Measurements from ENCODE around the gene DLEC1. TPM values are rescaled to one million over a fixed set of nuclear protein-coding genes. Genes with fewer than 3 reads are reported as not detected.
"Not testable (repeated sequence)": the region's sequence is repeated elsewhere in the genome, so short reads cannot be mapped to it uniquely, and the experiment has no call there.

The DLEC1 gene
- total RNA-seq, 1 experiment from 2014 or later, result not detected

GRCh38 chr3:38067508-38068233, 28.7 kb downstream of the DLEC1 start:
- in situ Hi-C loops (cut with HindIII; ENCODE audit: low pct_unique_long_range_greater_than_20kb, low sequenced_read_pairs) (no loop called here), intact Hi-C loops (cut with micrococcal nuclease; ENCODE audit: unreplicated experiment) (no loop called here)
- H3K9me3 ChIP-seq (ENCODE audit: control insufficient read depth, insufficient read depth, low read depth, low read length), result no peaks in the 10 kb centered on the region
- POLR2A ChIA-PET, result no interaction called here
- no peaks in the 10 kb centered on the region for H3K36me3 ChIP-seq (ENCODE audit: control insufficient read depth, insufficient read depth, low read length)
- no peaks in the 10 kb centered on the region for H3K4me1 ChIP-seq (ENCODE audit: control insufficient read depth, insufficient read depth, low read length)
- ATAC-seq (no peak), DNase-seq (ENCODE audit: low read depth, low spot score) (no peak)
- H3K4me3 ChIP-seq (ENCODE audit: low read depth in 2 of 2, low read length in 2 of 2), result no peak overlapping the region
- no TSS peak for BruUV-seq (replicated peaks)
- H3K27ac ChIP-seq (ENCODE audit: low read length), result no peak overlapping the region
- peaks cover 2% of the 10 kb centered on the region; the same call in 1 of the 2 replicates for H3K27me3 ChIP-seq (ENCODE audit: control insufficient read depth, insufficient read depth, low read length)
- TF ChIP-seq POLR2AphosphoS5 (IDR thresholded peaks at IDR 0.05; ENCODE audit: low read depth, low read length) (no peak), REST (IDR thresholded peaks at IDR 0.05; ENCODE audit: insufficient read depth in 1 of 2, low read depth in 2 of 2, low read length in 1 of 2) (no peak), SIN3A (IDR thresholded peaks at IDR 0.05; ENCODE audit: borderline replicate concordance, insufficient read depth, low read depth, low read length) (no peak), TCF7L2 (IDR thresholded peaks at IDR 0.05; ENCODE audit: low read depth, low read length) (no peak), CTCF (IDR thresholded peaks at IDR 0.05) (no peak)
- CTCF ChIA-PET, result interaction anchor here (0.7 kb wide), 1 partner anchor 249 kb away, joined by 5 read pairs; no protein-coding TSS in a partner anchor

- no peaks in the 10 kb centered on the region for H3K36me3 ChIP-seq (ENCODE audit: control insufficient read depth, insufficient read depth, low read length)
- peaks cover 2% of the 10 kb centered on the region; the same call in 1 of the 2 replicates for H3K27me3 ChIP-seq (ENCODE audit: control insufficient read depth, insufficient read depth, low read length)
- no peak for DNase-seq (ENCODE audit: low read depth, low spot score)
- no peak overlapping the region for H3K27ac ChIP-seq (ENCODE audit: low read length)
- H3K4me3 ChIP-seq (ENCODE audit: low read depth in 2 of 2, low read length in 2 of 2), result no peak overlapping the region
- ChIA-PET CTCF (no interaction called here), POLR2A (no interaction called here)
- no TSS peak for BruUV-seq (replicated peaks)
- ATAC-seq, result no peak
- no peaks in the 10 kb centered on the region for H3K9me3 ChIP-seq (ENCODE audit: control insufficient read depth, insufficient read depth, low read depth, low read length)
- intact Hi-C loops (cut with micrococcal nuclease; ENCODE audit: unreplicated experiment), result no loop called here
- no peak for TF ChIP-seq TCF7L2 (IDR thresholded peaks at IDR 0.05; ENCODE audit: low read depth, low read length)
- TF ChIP-seq CTCF (IDR thresholded peaks at IDR 0.05), result no peak
- no peak for TF ChIP-seq POLR2AphosphoS5 (IDR thresholded peaks at IDR 0.05; ENCODE audit: low read depth, low read length)
- TF ChIP-seq REST (IDR thresholded peaks at IDR 0.05; ENCODE audit: insufficient read depth in 1 of 2, low read depth in 2 of 2, low read length in 1 of 2), result no peak
- no peak for TF ChIP-seq SIN3A (IDR thresholded peaks at IDR 0.05; ENCODE audit: borderline replicate concordance, insufficient read depth, low read depth, low read length)
- H3K4me1 ChIP-seq (ENCODE audit: control insufficient read depth, insufficient read depth, low read length), result no peaks in the 10 kb centered on the region
- in situ Hi-C loops (cut with HindIII; ENCODE audit: low pct_unique_long_range_greater_than_20kb, low sequenced_read_pairs), result no loop called here
Observed at GRCh38 chr3:38070013-38070412, 31.0 kb downstream of the DLEC1 start.

GRCh38 chr3:38077073-38077472, 38.1 kb downstream of the DLEC1 start:
- H3K27me3 ChIP-seq (ENCODE audit: control insufficient read depth, insufficient read depth, low read length); ATAC-seq; in situ Hi-C loops (cut with HindIII; ENCODE audit: low pct_unique_long_range_greater_than_20kb, low sequenced_read_pairs); H3K4me1 ChIP-seq (ENCODE audit: control insufficient read depth, insufficient read depth, low read length); intact Hi-C loops (cut with micrococcal nuclease; ENCODE audit: unreplicated experiment); DNase-seq (ENCODE audit: low read depth, low spot score); H3K4me3 ChIP-seq (ENCODE audit: low read depth in 2 of 2, low read length in 2 of 2); H3K27ac ChIP-seq (ENCODE audit: low read length); H3K36me3 ChIP-seq (ENCODE audit: control insufficient read depth, insufficient read depth, low read length); CTCF ChIA-PET; BruUV-seq (replicated peaks); POLR2A ChIA-PET; H3K9me3 ChIP-seq (ENCODE audit: control insufficient read depth, insufficient read depth, low read depth, low read length): not testable (repeated sequence)
